Neutrophil (primary cell): ENCODE results near the gene BHLHE23.

Experiments used
- H3K27ac ChIP-seq: fragments of 200-600 bp; sonication (generic); 2 replicates; pipeline ENCODE4 v1.5.1; 2016; ENCODE audit warnings: mild to moderate bottlenecking, moderate library complexity
- H3K27me3 ChIP-seq: fragments of 200-600 bp; sonication (generic); 2 replicates; pipeline ENCODE4 v1.6.0; 2016; ENCODE audit warnings: mild to moderate bottlenecking
- H3K36me3 ChIP-seq: fragments of 200-600 bp; sonication (generic); 2 replicates; pipeline ENCODE4 v1.5.1; 2017
- H3K4me1 ChIP-seq, 2 experiments: fragments of 200-600 bp in 1 of 2; sonication (generic) in 1 of 2; 1 replicate in 1 of 2; 2 replicates in 1 of 2; pipeline versions ENCODE4 v1.5.1 to v1.6.1; 2013 to 2016; ENCODE audit warnings: low read depth in 1 of 2, low read length in 1 of 2, mild to moderate bottlenecking in 1 of 2, moderate library complexity in 1 of 2; ENCODE audit not compliant: control insufficient read depth in 1 of 2, insufficient read depth in 1 of 2
- H3K4me3 ChIP-seq, 2 experiments: fragments of 200-600 bp in 1 of 2; sonication (generic) in 1 of 2; 1 replicate in 1 of 2; 2 replicates in 1 of 2; pipeline ENCODE4 v1.5.1; 2013 to 2016; ENCODE audit warnings: low read depth in 1 of 2, low read length in 1 of 2, mild to moderate bottlenecking in 1 of 2, moderate library complexity in 1 of 2
- H3K9me3 ChIP-seq: fragments of 200-600 bp; sonication (generic); 2 replicates; pipeline ENCODE4 v1.5.1; 2016
- TF ChIP-seq, protein P1 (sequence below): fragments of 200-600 bp; sonication (generic); IDR thresholded peaks from 2 replicates; pipeline ENCODE4 v1.5.1; 2016; ENCODE audit warnings: antibody characterized with exemption

BHLHE23 gene

DNA sequence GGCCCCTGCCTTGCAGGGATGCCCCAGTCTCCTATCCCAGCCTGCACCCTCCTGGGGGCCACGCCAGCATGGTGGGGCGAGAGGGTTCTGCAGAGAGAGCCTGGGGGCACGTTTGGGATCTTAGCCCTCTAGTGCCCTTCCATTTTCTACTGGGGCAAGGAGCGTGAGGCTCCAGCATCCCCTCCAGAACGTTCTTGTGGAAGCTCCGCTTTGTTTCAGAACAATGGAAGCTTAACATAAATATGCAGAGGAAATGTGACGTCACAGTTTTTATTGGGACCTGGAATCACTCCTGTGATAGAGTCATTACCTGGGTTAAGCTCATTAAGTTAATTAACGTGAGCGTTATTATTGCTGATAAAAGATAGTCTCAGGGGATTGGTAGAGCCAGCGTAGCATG lies 19.6 kb downstream of the BHLHE23 start:
- no peaks in the 10 kb centered on the region for H3K4me1 ChIP-seq
- no peak overlapping the region for H3K27ac ChIP-seq
- H3K36me3 ChIP-seq = no peaks in the 10 kb centered on the region
- peaks cover 92% of the 10 kb centered on the region for H3K27me3 ChIP-seq
- TF ChIP-seq, protein P1, sequence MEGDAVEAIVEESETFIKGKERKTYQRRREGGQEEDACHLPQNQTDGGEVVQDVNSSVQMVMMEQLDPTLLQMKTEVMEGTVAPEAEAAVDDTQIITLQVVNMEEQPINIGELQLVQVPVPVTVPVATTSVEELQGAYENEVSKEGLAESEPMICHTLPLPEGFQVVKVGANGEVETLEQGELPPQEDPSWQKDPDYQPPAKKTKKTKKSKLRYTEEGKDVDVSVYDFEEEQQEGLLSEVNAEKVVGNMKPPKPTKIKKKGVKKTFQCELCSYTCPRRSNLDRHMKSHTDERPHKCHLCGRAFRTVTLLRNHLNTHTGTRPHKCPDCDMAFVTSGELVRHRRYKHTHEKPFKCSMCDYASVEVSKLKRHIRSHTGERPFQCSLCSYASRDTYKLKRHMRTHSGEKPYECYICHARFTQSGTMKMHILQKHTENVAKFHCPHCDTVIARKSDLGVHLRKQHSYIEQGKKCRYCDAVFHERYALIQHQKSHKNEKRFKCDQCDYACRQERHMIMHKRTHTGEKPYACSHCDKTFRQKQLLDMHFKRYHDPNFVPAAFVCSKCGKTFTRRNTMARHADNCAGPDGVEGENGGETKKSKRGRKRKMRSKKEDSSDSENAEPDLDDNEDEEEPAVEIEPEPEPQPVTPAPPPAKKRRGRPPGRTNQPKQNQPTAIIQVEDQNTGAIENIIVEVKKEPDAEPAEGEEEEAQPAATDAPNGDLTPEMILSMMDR = no peak
- H3K9me3 ChIP-seq = no peaks in the 10 kb centered on the region
- H3K4me3 ChIP-seq = no peak overlapping the region

- TF ChIP-seq, protein P1 = no peak
- Histone ChIP-seq H3K27ac (no peak overlapping the region), H3K27me3 (peaks cover 93% of the 10 kb centered on the region), H3K9me3 (no peaks in the 10 kb centered on the region), H3K4me3 (no peak overlapping the region), H3K4me1 (no peaks in the 10 kb centered on the region), H3K36me3 (no peaks in the 10 kb centered on the region)
Observed at GRCh38 chr20:62986257-62986800, 20.4 kb downstream of the BHLHE23 start.

DNA sequence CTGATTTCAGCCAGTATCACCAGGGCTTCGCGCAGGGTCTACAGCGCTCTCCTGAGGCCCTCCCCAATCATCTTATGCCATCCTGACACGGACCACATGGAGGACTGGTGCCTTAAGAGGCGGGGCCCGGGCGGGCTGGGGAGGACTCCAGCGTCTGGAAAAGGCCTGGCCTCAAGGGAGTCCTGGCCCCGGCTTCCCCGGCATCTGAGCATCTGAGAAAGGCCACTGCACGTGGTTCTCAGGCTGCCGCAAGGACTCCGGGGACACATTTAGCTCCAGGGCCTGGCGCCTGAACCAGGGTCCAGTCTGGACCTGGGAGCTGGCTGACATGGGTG lies 21.4 kb downstream of the BHLHE23 start:
- H3K4me1 ChIP-seq = no peaks in the 10 kb centered on the region
- H3K4me3 ChIP-seq = no peak overlapping the region
- no peaks in the 10 kb centered on the region for H3K36me3 ChIP-seq
- no peak overlapping the region for H3K27ac ChIP-seq
- TF ChIP-seq, protein P1 = no peak
- peaks cover 93% of the 10 kb centered on the region for H3K27me3 ChIP-seq
- H3K9me3 ChIP-seq = no peaks in the 10 kb centered on the region

DNA sequence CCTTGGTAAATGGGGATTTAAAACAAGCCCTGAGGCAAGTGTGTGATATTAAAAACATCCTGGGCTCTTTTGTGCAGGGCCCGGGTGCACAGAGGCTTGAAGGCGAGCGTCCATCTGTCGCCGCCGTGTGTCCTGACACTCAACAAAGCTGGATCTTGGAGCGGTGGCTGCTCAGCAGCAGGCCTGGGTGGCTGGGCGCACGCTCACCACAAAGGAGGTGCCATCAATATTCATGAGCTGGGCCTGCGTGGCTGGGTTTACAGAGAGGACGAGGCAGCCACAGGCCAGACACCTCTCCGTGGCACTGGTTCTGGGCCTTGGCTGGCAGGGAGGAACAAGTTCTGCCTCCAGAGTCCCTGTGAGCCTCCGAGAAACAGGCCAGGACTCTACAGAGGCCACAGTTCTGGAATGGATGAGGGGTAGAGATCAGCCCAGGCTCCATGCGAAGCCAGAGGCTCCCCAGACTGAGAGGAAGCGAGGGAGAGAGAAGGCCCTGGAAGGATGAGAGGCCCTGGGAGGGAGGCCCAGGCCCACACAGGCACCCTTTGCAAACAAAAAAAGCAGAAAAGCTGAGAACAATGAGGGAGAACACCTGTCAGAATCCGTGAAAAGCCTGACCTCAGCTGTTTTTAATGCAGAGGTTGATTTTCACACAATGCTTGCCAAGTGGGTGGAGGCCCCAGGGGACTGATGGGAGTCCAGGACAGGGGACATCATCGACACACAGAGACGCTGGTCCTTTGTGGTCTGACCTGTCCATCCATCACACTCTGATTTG lies 21.9 kb downstream of the BHLHE23 start:
- Histone ChIP-seq H3K27me3 (peaks cover 94% of the 10 kb centered on the region), H3K27ac (no peak overlapping the region), H3K4me1 (no peaks in the 10 kb centered on the region), H3K4me3 (no peak overlapping the region), H3K36me3 (no peaks in the 10 kb centered on the region), H3K9me3 (no peaks in the 10 kb centered on the region)
- TF ChIP-seq, protein P1 = no peak

GRCh38 chr20:62983210-62983609 lies 23.6 kb downstream of the BHLHE23 start:
- TF ChIP-seq, protein P1 = no peak
- Histone ChIP-seq H3K27me3 (peaks cover 97% of the 10 kb centered on the region), H3K36me3 (no peaks in the 10 kb centered on the region), H3K4me1 (no peaks in the 10 kb centered on the region), H3K9me3 (no peaks in the 10 kb centered on the region), H3K27ac (no peak overlapping the region), H3K4me3 (no peak overlapping the region)
